Body of pancreas (tissue), 4 donors: ENCODE data around the gene GOLGA6L7.
"Not testable (repeated sequence)": the region's sequence is repeated elsewhere in the genome, so short reads cannot be mapped to it uniquely, and the experiment has no call there.

ENCODE experiments used
- POLR2A ChIP-seq, 3 donors: fragments of 450-650 bp; IDR thresholded peaks; one replicate each; pipeline ENCODE4 v1.6.1; 2016; ENCODE audit warnings: antibody characterized with exemption in 3 of 3, mild to moderate bottlenecking in 2 of 3
- TF ChIP-seq, protein P1 (sequence below), 7 experiments: fragments of 450-650 bp in 4 of 7; fragments of 200-600 bp in 3 of 7; sonication (generic) in 3 of 7; IDR thresholded peaks; one replicate each; pipeline ENCODE4 v1.5.1; 2016 to 2019; ENCODE audit warnings: antibody characterized with exemption in 7 of 7

DNA sequence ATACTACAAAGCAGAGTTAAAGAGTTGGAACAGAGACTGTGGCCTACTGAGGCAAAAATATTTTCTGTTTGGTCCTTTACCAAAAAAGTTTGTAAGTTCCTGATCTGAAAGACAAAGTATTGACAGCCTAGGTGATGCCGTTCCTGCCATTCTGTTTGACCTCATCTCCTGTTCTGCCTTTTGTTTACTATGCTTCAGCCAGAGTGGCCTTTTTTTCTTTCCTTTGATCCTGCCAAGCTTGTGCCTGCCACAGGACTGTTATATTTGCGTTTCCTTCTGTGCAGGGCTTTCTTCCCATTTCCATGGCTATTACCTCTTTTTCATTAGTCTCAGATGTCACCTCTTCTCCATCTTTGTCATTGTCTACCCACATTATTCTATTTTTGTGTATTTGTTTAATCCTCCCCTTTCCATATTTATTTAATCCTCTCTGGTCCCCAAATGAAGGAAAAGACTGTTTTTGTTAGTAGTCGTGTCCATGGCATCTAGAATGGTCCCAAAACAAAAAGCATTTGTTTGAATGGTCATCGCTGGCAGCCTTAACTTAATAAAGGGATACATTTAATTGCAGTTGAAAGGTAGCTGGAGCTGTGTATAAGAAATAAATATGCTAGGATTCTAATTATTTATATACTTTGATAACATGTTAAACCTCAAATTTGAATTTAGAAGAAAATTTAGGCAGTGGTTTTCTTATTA lies 36.4 kb downstream of the GOLGA6L7 start:
- TF ChIP-seq, protein P1, sequence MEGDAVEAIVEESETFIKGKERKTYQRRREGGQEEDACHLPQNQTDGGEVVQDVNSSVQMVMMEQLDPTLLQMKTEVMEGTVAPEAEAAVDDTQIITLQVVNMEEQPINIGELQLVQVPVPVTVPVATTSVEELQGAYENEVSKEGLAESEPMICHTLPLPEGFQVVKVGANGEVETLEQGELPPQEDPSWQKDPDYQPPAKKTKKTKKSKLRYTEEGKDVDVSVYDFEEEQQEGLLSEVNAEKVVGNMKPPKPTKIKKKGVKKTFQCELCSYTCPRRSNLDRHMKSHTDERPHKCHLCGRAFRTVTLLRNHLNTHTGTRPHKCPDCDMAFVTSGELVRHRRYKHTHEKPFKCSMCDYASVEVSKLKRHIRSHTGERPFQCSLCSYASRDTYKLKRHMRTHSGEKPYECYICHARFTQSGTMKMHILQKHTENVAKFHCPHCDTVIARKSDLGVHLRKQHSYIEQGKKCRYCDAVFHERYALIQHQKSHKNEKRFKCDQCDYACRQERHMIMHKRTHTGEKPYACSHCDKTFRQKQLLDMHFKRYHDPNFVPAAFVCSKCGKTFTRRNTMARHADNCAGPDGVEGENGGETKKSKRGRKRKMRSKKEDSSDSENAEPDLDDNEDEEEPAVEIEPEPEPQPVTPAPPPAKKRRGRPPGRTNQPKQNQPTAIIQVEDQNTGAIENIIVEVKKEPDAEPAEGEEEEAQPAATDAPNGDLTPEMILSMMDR (IDR thresholded peaks at IDR 0.05) = not testable (repeated sequence)
- not testable (repeated sequence) for TF ChIP-seq POLR2A (IDR thresholded peaks at IDR 0.05)
